Testis (tissue), 2 donors: ENCODE data around the gene ADCY10.

ENCODE experiments used
- POLR2A ChIP-seq: fragments of 450-650 bp; IDR thresholded peaks from one replicate; pipeline ENCODE4 v1.6.1; 2017; ENCODE audit warnings: antibody characterized with exemption, mild to moderate bottlenecking, moderate library complexity
- TF ChIP-seq, protein P1 (sequence below), 3 experiments: fragments of 450-650 bp in 2 of 3; fragments of 200-600 bp in 1 of 3; sonication (generic) in 1 of 3; IDR thresholded peaks; one replicate each; pipeline ENCODE4 v1.5.1; 2016 to 2019; ENCODE audit warnings: antibody characterized with exemption in 3 of 3, mild to moderate bottlenecking in 2 of 3, moderate library complexity in 1 of 3

DNA sequence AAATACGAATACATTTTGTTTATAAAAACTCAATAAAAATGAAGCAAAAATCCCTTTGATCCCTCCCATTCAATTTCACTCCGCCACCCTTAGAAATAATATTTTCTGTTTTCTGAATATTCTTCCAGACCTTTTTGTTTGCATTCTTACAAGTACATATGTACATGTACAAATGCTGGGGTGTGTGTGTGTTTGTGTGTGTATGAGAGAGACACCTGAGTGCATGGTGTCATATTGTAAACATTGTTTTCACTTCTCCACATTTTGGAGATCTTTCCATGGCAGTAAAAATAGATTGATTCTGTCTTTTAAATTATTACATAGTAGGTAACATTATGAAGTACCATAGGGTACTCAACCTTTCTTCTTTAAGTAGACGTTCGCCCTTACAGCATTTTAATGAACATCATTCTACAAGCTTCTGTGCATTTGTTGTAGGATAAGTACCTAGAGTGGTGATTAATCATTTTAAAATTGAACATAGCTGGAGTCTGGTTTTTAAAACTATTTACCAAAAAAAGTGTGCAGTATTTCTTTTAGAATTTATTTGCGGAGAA, 24.2 kb upstream of the ADCY10 start:
- TF ChIP-seq POLR2A = no peak
- TF ChIP-seq, protein P1, sequence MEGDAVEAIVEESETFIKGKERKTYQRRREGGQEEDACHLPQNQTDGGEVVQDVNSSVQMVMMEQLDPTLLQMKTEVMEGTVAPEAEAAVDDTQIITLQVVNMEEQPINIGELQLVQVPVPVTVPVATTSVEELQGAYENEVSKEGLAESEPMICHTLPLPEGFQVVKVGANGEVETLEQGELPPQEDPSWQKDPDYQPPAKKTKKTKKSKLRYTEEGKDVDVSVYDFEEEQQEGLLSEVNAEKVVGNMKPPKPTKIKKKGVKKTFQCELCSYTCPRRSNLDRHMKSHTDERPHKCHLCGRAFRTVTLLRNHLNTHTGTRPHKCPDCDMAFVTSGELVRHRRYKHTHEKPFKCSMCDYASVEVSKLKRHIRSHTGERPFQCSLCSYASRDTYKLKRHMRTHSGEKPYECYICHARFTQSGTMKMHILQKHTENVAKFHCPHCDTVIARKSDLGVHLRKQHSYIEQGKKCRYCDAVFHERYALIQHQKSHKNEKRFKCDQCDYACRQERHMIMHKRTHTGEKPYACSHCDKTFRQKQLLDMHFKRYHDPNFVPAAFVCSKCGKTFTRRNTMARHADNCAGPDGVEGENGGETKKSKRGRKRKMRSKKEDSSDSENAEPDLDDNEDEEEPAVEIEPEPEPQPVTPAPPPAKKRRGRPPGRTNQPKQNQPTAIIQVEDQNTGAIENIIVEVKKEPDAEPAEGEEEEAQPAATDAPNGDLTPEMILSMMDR (IDR thresholded peaks at IDR 0.05) = no peak
